ENCODE data around the gene TTF1. TPM values are rescaled to one million over a fixed set of nuclear protein-coding genes. Genes with fewer than 3 reads are reported as not detected.

TTF1 gene, protein sequence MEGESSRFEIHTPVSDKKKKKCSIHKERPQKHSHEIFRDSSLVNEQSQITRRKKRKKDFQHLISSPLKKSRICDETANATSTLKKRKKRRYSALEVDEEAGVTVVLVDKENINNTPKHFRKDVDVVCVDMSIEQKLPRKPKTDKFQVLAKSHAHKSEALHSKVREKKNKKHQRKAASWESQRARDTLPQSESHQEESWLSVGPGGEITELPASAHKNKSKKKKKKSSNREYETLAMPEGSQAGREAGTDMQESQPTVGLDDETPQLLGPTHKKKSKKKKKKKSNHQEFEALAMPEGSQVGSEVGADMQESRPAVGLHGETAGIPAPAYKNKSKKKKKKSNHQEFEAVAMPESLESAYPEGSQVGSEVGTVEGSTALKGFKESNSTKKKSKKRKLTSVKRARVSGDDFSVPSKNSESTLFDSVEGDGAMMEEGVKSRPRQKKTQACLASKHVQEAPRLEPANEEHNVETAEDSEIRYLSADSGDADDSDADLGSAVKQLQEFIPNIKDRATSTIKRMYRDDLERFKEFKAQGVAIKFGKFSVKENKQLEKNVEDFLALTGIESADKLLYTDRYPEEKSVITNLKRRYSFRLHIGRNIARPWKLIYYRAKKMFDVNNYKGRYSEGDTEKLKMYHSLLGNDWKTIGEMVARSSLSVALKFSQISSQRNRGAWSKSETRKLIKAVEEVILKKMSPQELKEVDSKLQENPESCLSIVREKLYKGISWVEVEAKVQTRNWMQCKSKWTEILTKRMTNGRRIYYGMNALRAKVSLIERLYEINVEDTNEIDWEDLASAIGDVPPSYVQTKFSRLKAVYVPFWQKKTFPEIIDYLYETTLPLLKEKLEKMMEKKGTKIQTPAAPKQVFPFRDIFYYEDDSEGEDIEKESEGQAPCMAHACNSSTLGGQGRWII
- total RNA-seq = 9.4 TPM

DNA sequence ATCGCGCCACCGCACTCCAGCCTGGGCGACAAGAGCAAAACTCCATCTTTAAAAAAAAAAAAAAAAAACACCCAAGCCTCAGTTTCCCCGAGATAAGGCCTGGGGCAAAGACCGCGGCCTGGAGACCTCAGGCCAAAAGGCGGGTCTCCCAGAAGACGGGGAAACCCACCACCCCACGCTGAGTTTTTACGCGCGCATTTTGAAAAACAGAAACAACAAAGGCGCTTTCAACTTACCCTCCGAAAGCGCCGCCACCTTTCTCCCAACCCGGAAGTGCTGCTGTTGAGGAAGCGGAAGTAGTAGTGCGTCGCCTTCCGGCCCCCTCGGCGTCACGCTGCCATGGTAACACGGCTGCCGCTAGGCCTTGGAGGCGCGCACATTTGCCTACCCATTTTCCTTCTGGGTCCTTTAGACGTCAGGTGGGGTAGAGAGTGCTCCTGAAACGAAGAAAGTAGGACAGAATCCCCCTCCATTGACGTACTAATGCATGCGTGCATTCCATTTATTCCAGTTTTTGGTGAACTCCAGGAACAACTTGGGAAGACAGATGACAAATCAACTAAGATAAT, at the start of gene TTF1:
TSS of gene TTF1 (minus strand) at position 287 of the 569 bp plus-strand sequence. CDS start 4,019 bp downstream, outside the sequence.
- Histone ChIP-seq H3K4me3 (ENCODE audit: low read length in 3 of 3) (peak within 1 kb of the TSS; percentile 91 to 95 (median 93)), H3K27me3 (ENCODE audit: control insufficient read depth in 3 of 3, insufficient read depth in 3 of 3, low read length in 3 of 3) (peaks cover 23 to 26% (median 25%) of the 10 kb centered on the region in 3 donors), H3K36me3 (ENCODE audit: control insufficient read depth in 3 of 3, insufficient read depth in 3 of 3, low read length in 3 of 3) (peaks cover 0 to 4% (median 3%) of the 10 kb centered on the region in 3 donors), H3K27ac (ENCODE audit: low read depth, low read length) (no peak within 1 kb of the TSS), H3K9me3 (ENCODE audit: control insufficient read depth in 3 of 3, low read length in 3 of 3) (no peaks in the 10 kb centered on the region), H3K4me1 (ENCODE audit: control insufficient read depth in 3 of 3, insufficient read depth in 3 of 3, low read length in 3 of 3) (peaks cover 23 to 36% (median 24%) of the 10 kb centered on the region in 3 donors), H3K9ac (ENCODE audit: low read depth in 1 of 3, low read length in 3 of 3) (peak within 1 kb of the TSS; percentile 66 to 82 (median 70))

GRCh38 chr9:132456241-132456640, 49.6 kb upstream of the TTF1 start:
- Histone ChIP-seq H3K9ac (ENCODE audit: low read depth in 1 of 3, low read length in 3 of 3) (no peak overlapping the region), H3K36me3 (ENCODE audit: control insufficient read depth in 3 of 3, insufficient read depth in 3 of 3, low read length in 3 of 3) (no peaks in the 10 kb centered on the region), H3K27me3 (ENCODE audit: control insufficient read depth in 3 of 3, insufficient read depth in 3 of 3, low read length in 3 of 3) (peaks cover 27 to 54% (median 35%) of the 10 kb centered on the region in 3 donors), H3K9me3 (ENCODE audit: control insufficient read depth in 3 of 3, low read length in 3 of 3) (no peaks in the 10 kb centered on the region), H3K4me1 (ENCODE audit: control insufficient read depth in 3 of 3, insufficient read depth in 3 of 3, low read length in 3 of 3) (no peaks in the 10 kb centered on the region), H3K27ac (ENCODE audit: low read depth, low read length) (no peak overlapping the region), H3K4me3 (ENCODE audit: low read length in 3 of 3) (no peak overlapping the region)

DNA sequence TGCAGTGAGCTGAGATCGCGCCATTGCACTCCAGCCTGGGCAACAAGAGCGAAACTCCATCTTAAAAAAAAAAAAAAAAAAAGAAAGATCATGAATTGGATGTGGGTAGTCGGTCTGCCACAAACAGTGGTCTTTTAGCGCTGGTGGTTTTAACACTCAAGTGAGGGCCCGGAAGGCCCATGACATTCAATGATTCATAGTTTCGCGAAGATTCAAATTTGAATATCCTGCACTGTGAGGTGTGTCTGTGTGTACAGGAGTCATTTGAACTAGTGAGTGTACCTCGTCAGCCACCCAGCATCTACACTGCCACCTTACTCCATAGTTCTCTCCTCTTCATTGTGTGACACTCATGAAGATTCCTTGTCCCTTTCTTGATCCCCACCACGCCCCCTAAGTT, 44.6 kb upstream of the TTF1 start:
- H3K9ac ChIP-seq (ENCODE audit: low read depth in 1 of 3, low read length in 3 of 3) = no peak overlapping the region
- no peak overlapping the region for H3K27ac ChIP-seq (ENCODE audit: low read depth, low read length)
- no peaks in the 10 kb centered on the region for H3K9me3 ChIP-seq (ENCODE audit: control insufficient read depth in 3 of 3, low read length in 3 of 3)
- no peaks in the 10 kb centered on the region for H3K36me3 ChIP-seq (ENCODE audit: control insufficient read depth in 3 of 3, insufficient read depth in 3 of 3, low read length in 3 of 3)
- no peak overlapping the region for H3K4me3 ChIP-seq (ENCODE audit: low read length in 3 of 3)
- no peaks in the 10 kb centered on the region for H3K4me1 ChIP-seq (ENCODE audit: control insufficient read depth in 3 of 3, insufficient read depth in 3 of 3, low read length in 3 of 3)
- peaks cover 16 to 26% (median 19%) of the 10 kb centered on the region in 3 donors for H3K27me3 ChIP-seq (ENCODE audit: control insufficient read depth in 3 of 3, insufficient read depth in 3 of 3, low read length in 3 of 3)

DNA sequence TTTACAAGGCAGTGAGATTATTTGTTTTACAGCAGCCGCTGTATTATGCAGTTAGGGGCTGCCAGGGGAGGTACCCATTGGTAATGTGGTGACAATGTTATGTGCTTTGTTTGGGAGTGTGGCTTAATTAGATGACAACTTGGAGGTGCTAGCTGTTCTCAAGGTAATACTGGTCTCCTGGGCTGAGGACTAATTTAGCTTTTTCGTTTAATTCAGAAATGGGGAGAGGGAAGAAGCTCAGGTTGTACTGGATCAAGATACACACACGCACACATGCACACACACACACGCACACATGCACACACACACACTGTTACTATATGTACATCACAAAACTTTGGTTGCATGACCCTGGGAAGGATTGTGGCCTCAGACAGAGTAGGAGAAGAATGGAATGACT, 41.3 kb upstream of the TTF1 start:
- Histone ChIP-seq H3K4me3 (ENCODE audit: low read length in 3 of 3) (no peak overlapping the region), H3K9ac (ENCODE audit: low read depth in 1 of 3, low read length in 3 of 3) (no peak overlapping the region), H3K27ac (ENCODE audit: low read depth, low read length) (no peak overlapping the region), H3K4me1 (ENCODE audit: control insufficient read depth in 3 of 3, insufficient read depth in 3 of 3, low read length in 3 of 3) (no peaks in the 10 kb centered on the region), H3K27me3 (ENCODE audit: control insufficient read depth in 3 of 3, insufficient read depth in 3 of 3, low read length in 3 of 3) (peaks cover 15 to 31% (median 30%) of the 10 kb centered on the region in 3 donors), H3K36me3 (ENCODE audit: control insufficient read depth in 3 of 3, insufficient read depth in 3 of 3, low read length in 3 of 3) (no peaks in the 10 kb centered on the region), H3K9me3 (ENCODE audit: control insufficient read depth in 3 of 3, low read length in 3 of 3) (no peaks in the 10 kb centered on the region)

GRCh38 chr9:132447346-132447745, 40.7 kb upstream of the TTF1 start:
- H3K27ac ChIP-seq (ENCODE audit: low read depth, low read length) = no peak overlapping the region
- H3K9me3 ChIP-seq (ENCODE audit: control insufficient read depth in 3 of 3, low read length in 3 of 3) = no peaks in the 10 kb centered on the region
- H3K4me3 ChIP-seq (ENCODE audit: low read length in 3 of 3) = no peak overlapping the region
- no peaks in the 10 kb centered on the region for H3K36me3 ChIP-seq (ENCODE audit: control insufficient read depth in 3 of 3, insufficient read depth in 3 of 3, low read length in 3 of 3)
- no peak overlapping the region for H3K9ac ChIP-seq (ENCODE audit: low read depth in 1 of 3, low read length in 3 of 3)
- peaks cover 16 to 30% (median 28%) of the 10 kb centered on the region in 3 donors for H3K27me3 ChIP-seq (ENCODE audit: control insufficient read depth in 3 of 3, insufficient read depth in 3 of 3, low read length in 3 of 3)
- no peaks in the 10 kb centered on the region for H3K4me1 ChIP-seq (ENCODE audit: control insufficient read depth in 3 of 3, insufficient read depth in 3 of 3, low read length in 3 of 3)

DNA sequence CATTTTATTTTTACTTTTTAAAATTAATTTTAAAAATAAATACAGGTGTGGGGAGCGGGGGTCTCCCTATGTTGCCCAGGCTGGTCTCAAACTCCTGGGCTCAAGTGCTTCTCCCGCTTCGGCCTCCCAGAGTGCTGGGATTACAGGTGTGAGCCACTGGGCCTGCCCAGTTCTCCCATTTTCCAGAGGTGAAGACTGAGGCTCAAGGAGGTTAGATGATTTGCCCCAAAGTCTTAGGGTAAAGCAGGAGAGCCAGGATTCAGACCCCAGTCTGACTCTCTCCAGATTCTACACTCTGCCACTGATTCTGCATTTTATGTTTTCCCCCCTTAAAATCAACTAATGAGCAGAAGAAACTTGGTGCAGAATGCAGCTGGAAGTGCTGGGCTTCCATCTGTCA, 40.2 kb upstream of the TTF1 start:
- H3K27ac ChIP-seq (ENCODE audit: low read depth, low read length) = no peak overlapping the region
- no peaks in the 10 kb centered on the region for H3K36me3 ChIP-seq (ENCODE audit: control insufficient read depth in 3 of 3, insufficient read depth in 3 of 3, low read length in 3 of 3)
- no peaks in the 10 kb centered on the region for H3K9me3 ChIP-seq (ENCODE audit: control insufficient read depth in 3 of 3, low read length in 3 of 3)
- H3K27me3 ChIP-seq (ENCODE audit: control insufficient read depth in 3 of 3, insufficient read depth in 3 of 3, low read length in 3 of 3) = peaks cover 17 to 28% (median 27%) of the 10 kb centered on the region in 3 donors
- no peak overlapping the region for H3K9ac ChIP-seq (ENCODE audit: low read depth in 1 of 3, low read length in 3 of 3)
- H3K4me1 ChIP-seq (ENCODE audit: control insufficient read depth in 3 of 3, insufficient read depth in 3 of 3, low read length in 3 of 3) = no peaks in the 10 kb centered on the region
- H3K4me3 ChIP-seq (ENCODE audit: low read length in 3 of 3) = no peak overlapping the region

GRCh38 chr9:132443951-132444607, 37.4 kb upstream of the TTF1 start:
- H3K4me3 ChIP-seq (ENCODE audit: low read length in 3 of 3) = no peak overlapping the region
- H3K36me3 ChIP-seq (ENCODE audit: control insufficient read depth in 3 of 3, insufficient read depth in 3 of 3, low read length in 3 of 3) = no peaks in the 10 kb centered on the region
- H3K27ac ChIP-seq (ENCODE audit: low read depth, low read length) = no peak overlapping the region
- H3K4me1 ChIP-seq (ENCODE audit: control insufficient read depth in 3 of 3, insufficient read depth in 3 of 3, low read length in 3 of 3) = no peaks in the 10 kb centered on the region
- no peak overlapping the region for H3K9ac ChIP-seq (ENCODE audit: low read depth in 1 of 3, low read length in 3 of 3)
- H3K9me3 ChIP-seq (ENCODE audit: control insufficient read depth in 3 of 3, low read length in 3 of 3) = no peaks in the 10 kb centered on the region
- H3K27me3 ChIP-seq (ENCODE audit: control insufficient read depth in 3 of 3, insufficient read depth in 3 of 3, low read length in 3 of 3) = peaks cover 24 to 39% (median 36%) of the 10 kb centered on the region in 3 donors

DNA sequence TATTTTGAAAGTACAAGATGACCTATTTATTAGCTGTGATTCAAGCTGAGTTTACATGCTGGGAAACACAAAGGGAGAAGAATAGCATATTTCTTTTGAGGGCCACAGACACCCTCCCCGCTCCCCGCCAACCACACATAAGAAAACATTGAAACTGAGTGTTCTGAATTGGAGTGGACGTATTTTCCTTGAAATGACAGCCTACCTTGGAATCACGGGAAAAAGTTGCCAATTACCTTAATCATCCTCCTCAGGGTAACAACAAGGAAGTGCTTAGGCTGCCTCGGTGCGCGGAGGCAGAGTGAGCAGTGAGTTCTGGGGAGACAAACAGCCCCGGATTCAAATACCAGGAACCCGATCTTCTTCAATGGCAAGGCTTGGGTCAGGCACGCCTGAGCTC, 34.8 kb upstream of the TTF1 start:
- H3K9ac ChIP-seq (ENCODE audit: low read depth in 1 of 3, low read length in 3 of 3) = no peak overlapping the region
- no peaks in the 10 kb centered on the region for H3K9me3 ChIP-seq (ENCODE audit: control insufficient read depth in 3 of 3, low read length in 3 of 3)
- peaks cover 26 to 41% (median 28%) of the 10 kb centered on the region in 3 donors for H3K27me3 ChIP-seq (ENCODE audit: control insufficient read depth in 3 of 3, insufficient read depth in 3 of 3, low read length in 3 of 3)
- no peaks in the 10 kb centered on the region for H3K4me1 ChIP-seq (ENCODE audit: control insufficient read depth in 3 of 3, insufficient read depth in 3 of 3, low read length in 3 of 3)
- no peak overlapping the region for H3K27ac ChIP-seq (ENCODE audit: low read depth, low read length)
- H3K4me3 ChIP-seq (ENCODE audit: low read length in 3 of 3) = no peak overlapping the region
- H3K36me3 ChIP-seq (ENCODE audit: control insufficient read depth in 3 of 3, insufficient read depth in 3 of 3, low read length in 3 of 3) = no peaks in the 10 kb centered on the region

GRCh38 chr9:132440735-132441134, 34.1 kb upstream of the TTF1 start:
- Histone ChIP-seq H3K27me3 (ENCODE audit: control insufficient read depth in 3 of 3, insufficient read depth in 3 of 3, low read length in 3 of 3) (peaks cover 29 to 40% (median 29%) of the 10 kb centered on the region in 3 donors), H3K9me3 (ENCODE audit: control insufficient read depth in 3 of 3, low read length in 3 of 3) (no peaks in the 10 kb centered on the region), H3K4me1 (ENCODE audit: control insufficient read depth in 3 of 3, insufficient read depth in 3 of 3, low read length in 3 of 3) (no peaks in the 10 kb centered on the region), H3K36me3 (ENCODE audit: control insufficient read depth in 3 of 3, insufficient read depth in 3 of 3, low read length in 3 of 3) (no peaks in the 10 kb centered on the region), H3K9ac (ENCODE audit: low read depth in 1 of 3, low read length in 3 of 3) (no peak overlapping the region), H3K27ac (ENCODE audit: low read depth, low read length) (no peak overlapping the region), H3K4me3 (ENCODE audit: low read length in 3 of 3) (no peak overlapping the region)

Data from skeletal muscle tissue (tissue), 4 donors.